Measurements from ENCODE around the gene SST. TPM values are rescaled to one million over a fixed set of nuclear protein-coding genes. Genes with fewer than 3 reads are reported as not detected.

Gene SST
- total and polyA plus RNA-seq, 2 of the 8 experiments (the other 6 are each of a cell fraction or from before 2014, with no cell fraction given) = 0.50 TPM; not detected in 1

GRCh38 chr3:187684444-187684843, 14.2 kb upstream of the SST start:
- no peak overlapping the region for H3K27ac ChIP-seq (ENCODE audit: low read depth, low read length)
- no peaks in the 10 kb centered on the region for H3K4me1 ChIP-seq (replicated peaks in 1 of 4; ENCODE audit: control insufficient read depth in 3 of 4, insufficient read depth in 4 of 4, low read length in 3 of 4)
- H3K18ac ChIP-seq (ENCODE audit: extremely low read depth, low read length) = no peak overlapping the region
- no peak for DNase-seq (ENCODE audit: low read depth in 1 of 2, low spot score in 2 of 2)
- no peak overlapping the region for H2BK5ac ChIP-seq (ENCODE audit: low read depth, low read length)
- H3K14ac ChIP-seq (ENCODE audit: insufficient read length) = no peak overlapping the region
- H4K8ac ChIP-seq (ENCODE audit: extremely low read depth, insufficient read depth, low read length) = no peak overlapping the region
- H3K4ac ChIP-seq (replicated peaks; ENCODE audit: insufficient read length, low read depth, low read length) = no peak overlapping the region
- no peaks in the 10 kb centered on the region for H3K27me3 ChIP-seq (replicated peaks in 1 of 4; ENCODE audit: control insufficient read depth in 3 of 4, extremely low read depth in 1 of 4, insufficient read depth in 3 of 4, low read length in 3 of 4)
- no peak overlapping the region for H3K23ac ChIP-seq (ENCODE audit: insufficient read length)
- no peak overlapping the region for H4K5ac ChIP-seq (ENCODE audit: insufficient read length, low read depth, low read length)
- FAIRE-seq = no peak
- WGBS, 2 experiments (ENCODE audit: extremely low coverage in 1 of 2, insufficient coverage in 1 of 2, insufficient read length in 1 of 2, insufficient replicate concordance in 2 of 2, low coverage in 1 of 2, low lambda C conversion rate in 2 of 2, missing lambda C conversion rate in 1 of 2) = 95% methylated on average over 1 of the region's 1 CpG; no CpG with 5 or more reads in 1 of the 2 experiments
- H3K9me3 ChIP-seq (ENCODE audit: insufficient read depth in 2 of 2, low read depth in 1 of 2, low read length in 1 of 2) = peaks cover 3 to 7% of the 10 kb centered on the region in 2 experiments; a peak in 3 of 4 replicates
- no peak overlapping the region for H3K4me3 ChIP-seq (ENCODE audit: extremely low read depth in 1 of 4, insufficient read depth in 2 of 4, low read depth in 3 of 4, low read length in 4 of 4)
- H3K23me2 ChIP-seq (ENCODE audit: low read depth, low read length) = no peaks in the 10 kb centered on the region
- no peak overlapping the region for H3K4me2 ChIP-seq (ENCODE audit: insufficient read depth in 1 of 2, low read depth in 2 of 2, low read length in 2 of 2)
- POLR2A ChIA-PET (ENCODE audit: partially characterized antibody) = no interaction called here
- H4K91ac ChIP-seq (replicated peaks; ENCODE audit: insufficient read length, low read length) = no peak overlapping the region
- H2BK15ac ChIP-seq (ENCODE audit: low read length) = no peak overlapping the region
- H3K79me1 ChIP-seq (ENCODE audit: low read depth, low read length) = no peaks in the 10 kb centered on the region
- no peaks in the 10 kb centered on the region for H3K79me2 ChIP-seq (ENCODE audit: control insufficient read depth in 1 of 2, insufficient read depth in 2 of 2, low read length in 2 of 2)
- no peak overlapping the region for H2AK5ac ChIP-seq (ENCODE audit: low read depth, low read length)
- no peak overlapping the region for H2BK20ac ChIP-seq (ENCODE audit: low read length)
- H2BK12ac ChIP-seq (ENCODE audit: low read depth, low read length) = no peak overlapping the region
- H3K9ac ChIP-seq (replicated peaks in 1 of 4; ENCODE audit: extremely low read depth in 1 of 4, low read depth in 3 of 4, low read length in 3 of 4) = no peak overlapping the region
- no peaks in the 10 kb centered on the region for H3K36me3 ChIP-seq (ENCODE audit: control insufficient read depth in 2 of 4, insufficient read depth in 4 of 4, low read length in 3 of 4)
- no peak overlapping the region for H2AFZ ChIP-seq (ENCODE audit: low read length)
- CTCF ChIA-PET (ENCODE audit: partially characterized antibody) = interaction anchor here (1.2 to 20.1 kb wide), 2 partner anchors 357 to 461 kb away, joined by 3 to 947 read pairs; no protein-coding TSS in a partner anchor
- H4K20me1 ChIP-seq (replicated peaks in 1 of 2; ENCODE audit: control insufficient read depth in 1 of 2, insufficient read depth in 2 of 2, low read length in 2 of 2) = no peaks in the 10 kb centered on the region
- H2BK120ac ChIP-seq (replicated peaks; ENCODE audit: low read depth, low read length) = no peak overlapping the region
- no peak overlapping the region for H3K56ac ChIP-seq (replicated peaks; ENCODE audit: insufficient read length, low read depth, low read length)
- no peak for TF ChIP-seq GABPA (IDR thresholded peaks at IDR 0.05; ENCODE audit: borderline replicate concordance, insufficient read depth, low read length)
- no peak for TF ChIP-seq MAFK (IDR thresholded peaks at IDR 0.05; ENCODE audit: low read depth, low read length)
- TF ChIP-seq SIN3A (conservative IDR thresholded peaks at IDR 0.05 in 1 of 2, IDR thresholded peaks at IDR 0.05 in 1 of 2; ENCODE audit: low read depth in 1 of 2, low read length in 2 of 2) = no peak
- TF ChIP-seq BACH1 (IDR thresholded peaks at IDR 0.05; ENCODE audit: low read length) = no peak
- TF ChIP-seq EGR1 (IDR thresholded peaks at IDR 0.05; ENCODE audit: borderline replicate concordance, low read depth, low read length) = no peak
- TF ChIP-seq KDM4A (IDR thresholded peaks at IDR 0.05; ENCODE audit: low read depth, low read length, severe bottlenecking) = no peak
- TF ChIP-seq USF2 (IDR thresholded peaks at IDR 0.05; ENCODE audit: low read length) = no peak
- no peak for TF ChIP-seq SUZ12 (IDR thresholded peaks at IDR 0.05; ENCODE audit: low read length)
- no peak for TF ChIP-seq CEBPB (IDR thresholded peaks at IDR 0.05; ENCODE audit: low read depth, low read length)
- no peak for TF ChIP-seq GTF2F1 (IDR thresholded peaks at IDR 0.05; ENCODE audit: borderline replicate concordance, low read depth, low read length)
- no peak for TF ChIP-seq TCF12 (IDR thresholded peaks at IDR 0.05; ENCODE audit: low read depth, low read length)
- TF ChIP-seq RXRA (IDR thresholded peaks at IDR 0.05; ENCODE audit: insufficient read depth, low read depth, low read length) = no peak
- no peak for TF ChIP-seq CHD1 (IDR thresholded peaks at IDR 0.05; ENCODE audit: low read depth, low read length)
